ENCODE measurements around the gene RASGRF2. TPM values are rescaled to one million over a fixed set of nuclear protein-coding genes. Genes with fewer than 3 reads are reported as not detected.

Gene RASGRF2, protein sequence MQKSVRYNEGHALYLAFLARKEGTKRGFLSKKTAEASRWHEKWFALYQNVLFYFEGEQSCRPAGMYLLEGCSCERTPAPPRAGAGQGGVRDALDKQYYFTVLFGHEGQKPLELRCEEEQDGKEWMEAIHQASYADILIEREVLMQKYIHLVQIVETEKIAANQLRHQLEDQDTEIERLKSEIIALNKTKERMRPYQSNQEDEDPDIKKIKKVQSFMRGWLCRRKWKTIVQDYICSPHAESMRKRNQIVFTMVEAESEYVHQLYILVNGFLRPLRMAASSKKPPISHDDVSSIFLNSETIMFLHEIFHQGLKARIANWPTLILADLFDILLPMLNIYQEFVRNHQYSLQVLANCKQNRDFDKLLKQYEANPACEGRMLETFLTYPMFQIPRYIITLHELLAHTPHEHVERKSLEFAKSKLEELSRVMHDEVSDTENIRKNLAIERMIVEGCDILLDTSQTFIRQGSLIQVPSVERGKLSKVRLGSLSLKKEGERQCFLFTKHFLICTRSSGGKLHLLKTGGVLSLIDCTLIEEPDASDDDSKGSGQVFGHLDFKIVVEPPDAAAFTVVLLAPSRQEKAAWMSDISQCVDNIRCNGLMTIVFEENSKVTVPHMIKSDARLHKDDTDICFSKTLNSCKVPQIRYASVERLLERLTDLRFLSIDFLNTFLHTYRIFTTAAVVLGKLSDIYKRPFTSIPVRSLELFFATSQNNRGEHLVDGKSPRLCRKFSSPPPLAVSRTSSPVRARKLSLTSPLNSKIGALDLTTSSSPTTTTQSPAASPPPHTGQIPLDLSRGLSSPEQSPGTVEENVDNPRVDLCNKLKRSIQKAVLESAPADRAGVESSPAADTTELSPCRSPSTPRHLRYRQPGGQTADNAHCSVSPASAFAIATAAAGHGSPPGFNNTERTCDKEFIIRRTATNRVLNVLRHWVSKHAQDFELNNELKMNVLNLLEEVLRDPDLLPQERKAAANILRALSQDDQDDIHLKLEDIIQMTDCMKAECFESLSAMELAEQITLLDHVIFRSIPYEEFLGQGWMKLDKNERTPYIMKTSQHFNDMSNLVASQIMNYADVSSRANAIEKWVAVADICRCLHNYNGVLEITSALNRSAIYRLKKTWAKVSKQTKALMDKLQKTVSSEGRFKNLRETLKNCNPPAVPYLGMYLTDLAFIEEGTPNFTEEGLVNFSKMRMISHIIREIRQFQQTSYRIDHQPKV (N-terminal part only)
- total RNA-seq, result 1 to 10 TPM; 7.5 to 7.8 TPM

- H3K27ac Mint-ChIP-seq, result peak within 1 kb of the TSS; percentile 81
- peaks cover 2% of the 10 kb centered on the region for H3K9me3 Mint-ChIP-seq
- H3K36me3 Mint-ChIP-seq (ENCODE audit: low read depth), result peaks cover 4% of the 10 kb centered on the region
- peak within 1 kb of the TSS; percentile 81 for H3K4me3 Mint-ChIP-seq
- peaks cover 10% of the 10 kb centered on the region for H3K27me3 Mint-ChIP-seq
- peaks cover 72% of the 10 kb centered on the region for H3K4me1 Mint-ChIP-seq
- POLR2A ChIA-PET, result interaction anchor here (0.6 kb wide), 1 partner anchor 89 kb away, joined by 4 read pairs; no protein-coding TSS in a partner anchor
- CTCF ChIA-PET, result interaction anchor here (1.4 to 1.5 kb wide), 2 partner anchors 32 to 149 kb away, joined by 3 to 5 read pairs; no protein-coding TSS in a partner anchor
- peak; percentile 55 for DNase-seq
These were observed at the start of gene RASGRF2 for GRCh38 chr5:80959768-80960442. RASGRF2 (plus strand) TSS chr5:80960363; CDS start chr5:80960739, 376 bp downstream.

DNA sequence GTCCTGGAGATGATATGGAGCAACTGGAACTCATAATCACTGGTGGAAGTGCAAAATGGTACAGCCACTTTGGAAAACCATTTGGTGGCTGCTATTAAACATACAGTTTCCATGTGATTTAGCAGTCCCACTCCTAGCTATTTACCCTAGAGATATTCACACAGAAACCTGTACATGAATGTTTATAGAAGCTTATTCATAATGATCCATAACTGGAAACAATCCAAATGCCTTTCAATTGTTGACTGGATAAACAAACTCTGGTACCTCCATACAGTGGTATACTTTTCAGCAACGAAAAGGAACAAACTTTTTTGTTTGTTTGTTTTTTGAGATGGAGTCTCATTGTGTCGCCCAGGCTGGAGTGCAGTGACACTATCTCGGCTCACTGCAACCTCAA, 47.7 kb upstream of the RASGRF2 start:
- CTCF ChIA-PET, result no interaction called here
- Mint-ChIP-seq H3K27ac (no peak overlapping the region), H3K9me3 (peaks cover 8% of the 10 kb centered on the region), H3K36me3 (ENCODE audit: low read depth) (peaks cover 5% of the 10 kb centered on the region), H3K27me3 (no peaks in the 10 kb centered on the region), H3K4me3 (no peak overlapping the region), H3K4me1 (peaks cover 10% of the 10 kb centered on the region)
- DNase-seq, result no peak
- POLR2A ChIA-PET, result no interaction called here

GRCh38 chr5:80915716-80916115, 44.4 kb upstream of the RASGRF2 start:
- H3K27ac Mint-ChIP-seq, result no peak overlapping the region

DNA sequence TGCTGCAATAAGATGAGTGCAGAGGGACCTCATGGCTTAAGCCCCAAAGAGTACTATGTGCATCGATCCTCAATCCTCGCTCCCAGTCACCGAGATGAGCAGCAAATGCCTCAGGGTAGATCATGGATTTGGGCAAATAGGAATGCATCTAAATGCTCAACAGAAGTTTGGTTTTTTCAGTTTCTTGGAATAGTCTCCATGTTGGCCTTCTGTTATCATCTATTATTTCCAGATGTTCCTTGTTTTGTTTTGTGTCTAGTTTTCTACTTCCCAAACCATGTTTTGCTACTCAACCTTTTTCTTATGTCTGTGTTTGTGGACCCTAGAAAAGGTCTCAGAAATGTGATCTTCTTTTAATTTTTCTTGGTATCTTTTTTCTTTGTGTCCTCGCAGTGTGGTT, 43.5 kb upstream of the RASGRF2 start:
- H3K4me3 Mint-ChIP-seq, result no peak overlapping the region
- POLR2A ChIA-PET, result no interaction called here
- H3K9me3 Mint-ChIP-seq, result peaks cover 10% of the 10 kb centered on the region
- no peak for DNase-seq
- peaks cover 5% of the 10 kb centered on the region for H3K36me3 Mint-ChIP-seq (ENCODE audit: low read depth)
- no peaks in the 10 kb centered on the region for H3K27me3 Mint-ChIP-seq
- peaks cover 20% of the 10 kb centered on the region for H3K4me1 Mint-ChIP-seq
- H3K27ac Mint-ChIP-seq, result no peak overlapping the region
- CTCF ChIA-PET, result interaction anchor here (1.3 kb wide), 1 partner anchor 19 kb away, joined by 3 read pairs; no protein-coding TSS in a partner anchor

More at GRCh38 chr5:80915716-80916115, 44.4 kb upstream of the RASGRF2 start:
- ChIA-PET POLR2A (no interaction called here), CTCF (interaction anchor here (0.6 to 1.3 kb wide), 4 partner anchors 9 to 250 kb away, joined by 3 to 5 read pairs (median 4); no protein-coding TSS in a partner anchor)
- Mint-ChIP-seq H3K4me1 (peaks cover 20% of the 10 kb centered on the region), H3K27me3 (no peaks in the 10 kb centered on the region), H3K9me3 (peaks cover 10% of the 10 kb centered on the region), H3K36me3 (ENCODE audit: low read depth) (peaks cover 5% of the 10 kb centered on the region), H3K4me3 (no peak overlapping the region)
- no peak for DNase-seq

DNA sequence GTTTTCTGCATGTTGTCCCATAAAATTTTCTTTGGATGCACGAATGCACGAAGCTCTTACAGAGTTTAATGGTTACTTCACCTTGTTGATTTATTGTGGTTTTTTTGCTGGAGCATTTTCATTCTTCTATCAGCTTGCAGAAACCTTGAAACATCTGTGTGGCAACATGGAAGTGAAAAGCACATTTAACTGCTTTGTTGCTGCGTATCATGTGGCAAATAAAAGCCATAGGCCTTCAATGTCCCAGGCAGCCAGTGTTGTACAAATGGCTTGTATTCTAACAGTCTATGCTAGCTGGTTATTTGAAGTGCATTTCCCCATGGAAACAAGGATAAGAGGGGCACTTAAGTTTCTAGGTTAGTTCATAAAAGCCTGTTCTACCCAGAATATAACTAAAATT, 42.5 kb upstream of the RASGRF2 start:
- POLR2A ChIA-PET, result no interaction called here
- no peaks in the 10 kb centered on the region for H3K27me3 Mint-ChIP-seq
- H3K36me3 Mint-ChIP-seq (ENCODE audit: low read depth), result no peaks in the 10 kb centered on the region
- H3K9me3 Mint-ChIP-seq, result peaks cover 7% of the 10 kb centered on the region
- H3K4me3 Mint-ChIP-seq, result no peak overlapping the region
- no peak for DNase-seq
- CTCF ChIA-PET, result interaction anchor here (1.1 kb wide), 1 partner anchor 18 kb away, joined by 3 read pairs; no protein-coding TSS in a partner anchor
- H3K4me1 Mint-ChIP-seq, result peaks cover 20% of the 10 kb centered on the region
- H3K27ac Mint-ChIP-seq, result no peak overlapping the region

- H3K9me3 Mint-ChIP-seq, result peaks cover 4% of the 10 kb centered on the region
- CTCF ChIA-PET, result interaction anchor here (1.1 to 1.8 kb wide), 3 partner anchors 13 to 188 kb away, joined by 3 to 5 read pairs (median 5); no protein-coding TSS in a partner anchor
- peaks cover 3% of the 10 kb centered on the region for H3K27me3 Mint-ChIP-seq
- peaks cover 20% of the 10 kb centered on the region for H3K4me1 Mint-ChIP-seq
- POLR2A ChIA-PET, result no interaction called here
- no peaks in the 10 kb centered on the region for H3K36me3 Mint-ChIP-seq (ENCODE audit: low read depth)
- no peak overlapping the region for H3K27ac Mint-ChIP-seq
- H3K4me3 Mint-ChIP-seq, result no peak overlapping the region
- DNase-seq, result no peak
These were observed 40.4 kb upstream of the RASGRF2 start for GRCh38 chr5:80919678-80920196.

- DNase-seq, result no peak
- CTCF ChIA-PET, result interaction anchor here (1.0 to 1.8 kb wide), 3 partner anchors 99 to 213 kb away, joined by 3 to 5 read pairs (median 3); no protein-coding TSS in a partner anchor
- POLR2A ChIA-PET, result no interaction called here
- no peak overlapping the region for H3K27ac Mint-ChIP-seq
- H3K36me3 Mint-ChIP-seq (ENCODE audit: low read depth), result no peaks in the 10 kb centered on the region
- no peak overlapping the region for H3K4me3 Mint-ChIP-seq
- H3K9me3 Mint-ChIP-seq, result peaks cover 3% of the 10 kb centered on the region
- peaks cover 20% of the 10 kb centered on the region for H3K4me1 Mint-ChIP-seq
- peaks cover 3% of the 10 kb centered on the region for H3K27me3 Mint-ChIP-seq
These were observed 39.8 kb upstream of the RASGRF2 start for GRCh38 chr5:80920333-80920732.

DNA sequence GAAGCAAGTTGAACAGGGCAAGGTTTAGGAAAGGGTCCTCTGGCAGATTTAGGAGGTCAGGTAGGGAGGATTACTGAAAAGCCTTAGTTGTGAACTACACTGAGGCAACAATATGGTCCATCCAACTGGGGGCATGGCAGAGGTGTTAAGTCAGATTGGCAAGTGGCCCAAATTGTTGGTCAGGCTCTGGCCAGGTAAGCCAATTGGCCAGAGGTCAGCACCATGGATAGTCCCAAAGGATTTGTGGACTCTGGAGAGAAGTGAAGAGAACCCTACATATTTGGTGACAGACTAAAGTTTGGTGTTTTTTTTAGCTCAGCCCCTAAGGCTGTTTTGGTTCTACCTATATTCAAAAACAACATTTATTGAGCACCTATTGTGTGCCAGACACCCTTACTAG, 39.1 kb upstream of the RASGRF2 start:
- Mint-ChIP-seq H3K36me3 (ENCODE audit: low read depth) (no peaks in the 10 kb centered on the region), H3K4me1 (peaks cover 20% of the 10 kb centered on the region), H3K4me3 (no peak overlapping the region), H3K9me3 (peaks cover 3% of the 10 kb centered on the region), H3K27me3 (peaks cover 3% of the 10 kb centered on the region), H3K27ac (no peak overlapping the region)
- ChIA-PET CTCF (interaction anchor here (0.7 to 1.1 kb wide), 4 partner anchors 29 to 374 kb away, joined by 3 to 4 read pairs (median 3); no protein-coding TSS in a partner anchor), POLR2A (no interaction called here)
- no peak for DNase-seq

DNA sequence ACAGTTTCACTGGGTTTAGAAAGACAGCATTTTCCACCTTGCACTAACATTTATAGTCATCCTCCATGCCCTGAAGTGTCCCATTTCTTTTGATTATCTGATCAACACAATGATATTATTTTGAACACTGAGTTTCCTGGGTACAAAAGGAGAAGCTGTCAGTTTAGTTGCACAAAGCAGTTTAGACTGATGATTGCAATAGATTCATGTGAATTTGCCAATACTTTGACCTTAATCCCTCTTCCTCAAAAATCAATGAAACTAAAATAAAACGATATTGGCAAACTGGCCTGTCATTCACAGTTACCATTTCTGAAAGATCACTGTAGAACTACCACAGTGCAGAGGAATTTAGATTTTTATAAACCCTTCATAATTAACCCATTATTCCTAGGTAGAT, 34.2 kb upstream of the RASGRF2 start:
- POLR2A ChIA-PET, result no interaction called here
- DNase-seq, result no peak
- Mint-ChIP-seq H3K4me1 (no peaks in the 10 kb centered on the region), H3K36me3 (ENCODE audit: low read depth) (no peaks in the 10 kb centered on the region), H3K9me3 (no peaks in the 10 kb centered on the region), H3K4me3 (no peak overlapping the region), H3K27ac (no peak overlapping the region), H3K27me3 (peaks cover 3% of the 10 kb centered on the region)
- CTCF ChIA-PET, result no interaction called here

DNA sequence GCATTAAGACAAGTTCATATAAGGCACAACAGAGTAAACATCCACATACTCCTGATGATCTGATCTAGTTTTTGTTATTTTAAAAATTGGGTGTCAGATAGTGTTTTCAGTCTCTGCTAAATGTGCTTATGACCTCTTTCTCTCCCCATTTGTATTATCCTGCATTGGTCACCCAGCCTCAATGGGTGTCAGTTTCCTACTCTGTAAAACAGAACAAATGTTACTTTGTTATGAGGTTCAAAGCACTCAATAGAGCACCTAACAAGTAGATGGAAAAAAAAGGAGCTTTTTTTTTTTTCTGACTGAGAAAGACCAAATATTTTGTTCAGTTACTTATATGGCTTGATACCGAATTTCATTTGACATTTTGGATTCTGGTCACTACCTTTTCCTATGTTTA, 33.6 kb upstream of the RASGRF2 start:
- CTCF ChIA-PET, result interaction anchor here (0.8 kb wide), 1 partner anchor 22 kb away, joined by 6 read pairs; no protein-coding TSS in a partner anchor
- Mint-ChIP-seq H3K27ac (no peak overlapping the region), H3K9me3 (no peaks in the 10 kb centered on the region), H3K27me3 (peaks cover 3% of the 10 kb centered on the region), H3K36me3 (ENCODE audit: low read depth) (no peaks in the 10 kb centered on the region), H3K4me1 (no peaks in the 10 kb centered on the region), H3K4me3 (no peak overlapping the region)
- POLR2A ChIA-PET, result no interaction called here
- DNase-seq, result no peak

DNA sequence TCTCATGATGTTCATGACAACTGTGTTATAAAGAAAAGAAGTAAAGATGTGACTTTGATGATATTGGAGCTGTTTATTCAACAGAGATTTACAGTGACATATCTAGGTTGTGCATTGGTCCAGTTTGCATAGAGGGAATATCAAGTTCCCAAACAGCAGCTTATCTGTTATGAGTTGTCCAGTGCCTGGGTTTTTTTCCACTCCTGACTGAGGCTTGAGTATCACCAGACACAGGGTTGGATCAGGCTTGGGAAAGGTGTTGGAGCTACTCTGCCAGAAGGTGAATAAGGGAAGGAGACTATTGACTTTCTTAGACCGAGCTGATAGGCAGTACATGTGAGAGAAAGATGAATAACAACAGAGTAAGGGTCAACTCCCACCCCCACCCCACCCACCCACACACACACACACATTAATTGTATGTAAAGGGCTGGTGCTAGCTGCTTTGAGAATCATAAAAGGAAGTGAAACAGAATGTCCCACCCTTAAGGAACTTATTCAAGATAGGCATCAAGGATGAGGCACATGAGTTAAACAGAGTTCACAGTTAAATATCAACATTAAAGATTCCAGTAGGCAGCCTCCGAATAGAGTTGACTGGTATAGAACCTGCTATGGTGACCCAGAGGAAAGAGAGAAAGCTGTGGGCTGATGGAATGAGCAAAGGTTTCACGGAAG, 33.0 kb upstream of the RASGRF2 start:
- Mint-ChIP-seq H3K27ac (no peak overlapping the region), H3K27me3 (peaks cover 3% of the 10 kb centered on the region), H3K9me3 (no peaks in the 10 kb centered on the region), H3K4me1 (no peaks in the 10 kb centered on the region), H3K36me3 (ENCODE audit: low read depth) (no peaks in the 10 kb centered on the region), H3K4me3 (no peak overlapping the region)
- no peak for DNase-seq
- ChIA-PET POLR2A (no interaction called here), CTCF (interaction anchor here (0.8 to 1.4 kb wide), 2 partner anchors 23 to 33 kb away, joined by 3 to 6 read pairs; partner anchors contain the start of gene RASGRF2)

All from activated CD4-positive, alpha-beta T cell treated with anti-CD3 and anti-CD28 coated beads, Interleukin-2, amount 10 ng/mL, durations not matched to agents 7 days and 5 days (primary cell).